ENCODE data around the gene FAF1.

DNA sequence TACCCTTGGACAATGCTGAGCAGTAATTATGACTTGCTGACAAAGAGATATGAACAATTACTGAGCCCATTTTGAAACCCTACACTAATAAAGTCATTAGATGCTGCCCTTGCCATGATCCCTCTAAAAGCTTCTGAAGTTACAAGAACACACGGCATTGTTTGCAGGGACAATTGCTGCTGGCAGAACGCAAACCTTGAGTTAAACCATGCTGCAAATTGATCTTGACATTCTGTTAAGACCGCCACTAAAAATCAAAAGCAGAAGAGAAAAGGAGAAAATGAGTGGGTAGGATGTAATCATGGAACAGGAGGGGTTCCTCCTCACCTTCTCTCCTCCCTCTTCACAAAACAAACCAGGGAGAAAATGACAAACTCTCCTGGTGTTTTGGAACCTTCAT is 400.6 kb downstream of the FAF1 start:
- TF ChIP-seq, protein P1, sequence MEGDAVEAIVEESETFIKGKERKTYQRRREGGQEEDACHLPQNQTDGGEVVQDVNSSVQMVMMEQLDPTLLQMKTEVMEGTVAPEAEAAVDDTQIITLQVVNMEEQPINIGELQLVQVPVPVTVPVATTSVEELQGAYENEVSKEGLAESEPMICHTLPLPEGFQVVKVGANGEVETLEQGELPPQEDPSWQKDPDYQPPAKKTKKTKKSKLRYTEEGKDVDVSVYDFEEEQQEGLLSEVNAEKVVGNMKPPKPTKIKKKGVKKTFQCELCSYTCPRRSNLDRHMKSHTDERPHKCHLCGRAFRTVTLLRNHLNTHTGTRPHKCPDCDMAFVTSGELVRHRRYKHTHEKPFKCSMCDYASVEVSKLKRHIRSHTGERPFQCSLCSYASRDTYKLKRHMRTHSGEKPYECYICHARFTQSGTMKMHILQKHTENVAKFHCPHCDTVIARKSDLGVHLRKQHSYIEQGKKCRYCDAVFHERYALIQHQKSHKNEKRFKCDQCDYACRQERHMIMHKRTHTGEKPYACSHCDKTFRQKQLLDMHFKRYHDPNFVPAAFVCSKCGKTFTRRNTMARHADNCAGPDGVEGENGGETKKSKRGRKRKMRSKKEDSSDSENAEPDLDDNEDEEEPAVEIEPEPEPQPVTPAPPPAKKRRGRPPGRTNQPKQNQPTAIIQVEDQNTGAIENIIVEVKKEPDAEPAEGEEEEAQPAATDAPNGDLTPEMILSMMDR (IDR thresholded peaks at IDR 0.05), result no peak
- TF ChIP-seq EP300 (IDR thresholded peaks at IDR 0.05) (no peak), POLR2A (IDR thresholded peaks at IDR 0.05) (no peak), POLR2AphosphoS5 (IDR thresholded peaks at IDR 0.05) (no peak)
